GM10248 (cell line): ENCODE results near the gene KCTD3.
A peak's percentile ranks its signal among the peaks of the same experiment; 100 is the strongest.

Experiments
- CTCF ChIA-PET: fragments of 300-600 bp; sonication (Branson Sonifier 250); formaldehyde crosslinking; extraction: SDS; loops from one replicate; lab custom pipeline; 2021; ENCODE audit warnings: antibody characterized with exemption; lab: Yijun Ruan, JAX
- POLR2A ChIA-PET: fragments of 350-650 bp; sonication (Branson Sonifier 250); formaldehyde crosslinking; extraction: SDS; loops from one replicate; lab custom pipeline; 2020; ENCODE audit warnings: antibody characterized with exemption; lab: Yijun Ruan, JAX
- DNase-seq: peaks from one replicate; pipeline ENCODE4 v3.0.0; 2012; ENCODE audit errors: extremely low spot score
- TF ChIP-seq, protein P1 (sequence below): IDR thresholded peaks from 2 replicates; pipeline ENCODE4 v1.5.1; 2012; ENCODE audit warnings: mild to moderate bottlenecking, low read depth; ENCODE audit errors: extremely low read depth, missing control alignments, control extremely low read depth

Gene KCTD3

DNA sequence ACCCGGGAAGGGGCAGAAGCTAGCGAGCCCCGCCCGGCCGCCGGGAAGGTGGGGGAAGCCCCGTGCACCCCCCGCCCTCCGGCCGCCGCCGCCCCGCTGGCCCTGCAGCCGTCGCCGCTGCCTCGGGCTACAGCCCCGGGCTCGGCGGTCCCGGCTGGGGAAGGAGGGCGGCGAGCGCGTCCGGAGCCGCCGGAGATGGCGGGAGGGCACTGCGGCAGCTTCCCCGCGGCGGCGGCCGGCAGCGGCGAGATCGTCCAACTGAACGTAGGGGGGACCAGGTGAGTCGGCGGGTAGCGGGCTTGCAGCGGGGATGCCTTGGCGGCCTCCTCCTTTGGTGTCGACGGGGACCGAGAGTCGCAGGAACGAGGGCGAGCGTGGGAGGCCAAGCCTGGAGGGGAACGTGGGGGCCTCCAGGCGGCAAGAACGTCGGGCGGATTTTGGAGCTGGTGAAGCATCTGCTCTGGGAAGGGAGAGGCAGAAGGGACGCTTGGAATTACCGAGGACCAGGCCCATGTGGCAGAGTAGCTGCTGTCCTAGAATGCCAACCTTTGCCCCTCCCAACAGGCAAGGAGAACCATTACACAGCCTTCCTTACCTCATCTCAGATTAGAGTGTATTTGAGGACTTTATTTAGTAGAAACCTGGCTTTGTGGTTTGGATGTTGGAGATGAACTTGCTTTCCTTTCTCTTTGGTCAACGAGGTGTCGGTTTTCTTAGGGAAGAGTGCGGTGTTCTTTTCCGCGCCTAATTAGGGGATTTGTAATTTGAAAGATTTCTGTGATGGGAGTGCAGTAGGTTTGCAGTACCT is 591 bp downstream of the KCTD3 start:
- CTCF ChIA-PET: interaction anchor here (0.9 to 1.9 kb wide), 5 partner anchors 11 to 41 kb away, joined by 4 to 8 read pairs (median 6); no protein-coding TSS in a partner anchor
- TF ChIP-seq, protein P1, sequence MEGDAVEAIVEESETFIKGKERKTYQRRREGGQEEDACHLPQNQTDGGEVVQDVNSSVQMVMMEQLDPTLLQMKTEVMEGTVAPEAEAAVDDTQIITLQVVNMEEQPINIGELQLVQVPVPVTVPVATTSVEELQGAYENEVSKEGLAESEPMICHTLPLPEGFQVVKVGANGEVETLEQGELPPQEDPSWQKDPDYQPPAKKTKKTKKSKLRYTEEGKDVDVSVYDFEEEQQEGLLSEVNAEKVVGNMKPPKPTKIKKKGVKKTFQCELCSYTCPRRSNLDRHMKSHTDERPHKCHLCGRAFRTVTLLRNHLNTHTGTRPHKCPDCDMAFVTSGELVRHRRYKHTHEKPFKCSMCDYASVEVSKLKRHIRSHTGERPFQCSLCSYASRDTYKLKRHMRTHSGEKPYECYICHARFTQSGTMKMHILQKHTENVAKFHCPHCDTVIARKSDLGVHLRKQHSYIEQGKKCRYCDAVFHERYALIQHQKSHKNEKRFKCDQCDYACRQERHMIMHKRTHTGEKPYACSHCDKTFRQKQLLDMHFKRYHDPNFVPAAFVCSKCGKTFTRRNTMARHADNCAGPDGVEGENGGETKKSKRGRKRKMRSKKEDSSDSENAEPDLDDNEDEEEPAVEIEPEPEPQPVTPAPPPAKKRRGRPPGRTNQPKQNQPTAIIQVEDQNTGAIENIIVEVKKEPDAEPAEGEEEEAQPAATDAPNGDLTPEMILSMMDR: no peak
- POLR2A ChIA-PET: no interaction called here
- peak; percentile 75 for DNase-seq

DNA sequence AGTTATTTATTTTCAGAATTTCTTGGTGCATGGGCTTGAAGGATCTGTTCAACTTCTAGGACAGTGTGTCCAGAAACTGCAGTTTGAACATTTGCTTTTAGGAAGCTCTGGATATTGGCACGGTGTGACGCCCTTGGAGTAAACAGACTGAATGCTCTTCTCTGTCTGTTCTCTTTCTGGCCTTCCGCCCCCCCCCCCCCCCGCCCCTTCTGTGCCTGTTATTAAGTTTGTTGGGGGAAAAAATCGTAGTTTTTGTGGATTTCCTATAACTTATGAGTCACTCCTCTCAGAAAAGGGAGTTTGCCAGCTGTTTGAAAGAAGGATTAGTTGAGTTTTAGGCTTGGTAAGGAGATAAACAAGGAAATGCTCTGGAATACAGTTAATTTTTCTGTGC is 1.2 kb downstream of the KCTD3 start:
- DNase-seq: peak; percentile 33
- TF ChIP-seq, protein P1: no peak
- CTCF ChIA-PET: interaction anchor here (0.9 to 1.9 kb wide), 4 partner anchors 11 to 41 kb away, joined by 4 to 8 read pairs (median 6); no protein-coding TSS in a partner anchor
- POLR2A ChIA-PET: no interaction called here

DNA sequence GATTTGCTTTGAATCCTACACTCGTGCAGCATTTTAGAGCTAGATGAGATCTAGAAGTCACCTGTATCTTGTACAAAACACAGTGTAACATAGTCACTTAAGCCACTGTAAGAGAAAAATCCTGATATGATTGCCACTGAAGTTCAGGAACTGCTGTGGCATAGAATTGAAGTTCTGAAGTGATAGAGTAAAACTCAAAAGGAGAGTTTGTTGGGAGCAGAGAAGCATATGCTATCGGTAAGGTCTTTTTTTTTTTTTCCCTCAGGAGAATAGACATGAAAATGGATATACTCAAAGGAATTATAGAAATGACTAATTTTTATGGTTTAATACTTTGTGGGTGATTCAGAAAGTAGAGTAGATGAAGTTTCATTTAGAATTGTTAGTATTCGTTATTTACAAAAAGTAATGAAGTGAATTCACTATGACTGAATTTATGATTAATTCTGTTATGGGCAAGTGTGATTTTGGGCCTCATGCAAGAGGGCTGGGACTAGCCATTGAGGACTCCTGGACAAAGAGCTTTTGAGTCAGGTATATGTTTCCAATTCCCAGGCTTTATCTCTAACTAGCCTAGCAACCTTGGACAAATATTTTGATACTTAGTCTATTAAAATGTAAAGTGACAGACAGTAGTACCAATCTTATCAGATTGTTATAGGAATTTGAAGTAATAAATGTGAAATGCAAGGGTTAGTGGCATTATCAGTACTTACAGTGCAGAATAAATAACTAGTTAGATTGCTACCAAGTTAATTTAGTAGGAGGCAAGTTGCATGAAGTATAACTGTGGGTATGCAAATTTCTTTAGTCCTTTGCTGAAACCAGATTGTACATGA is 3.1 kb downstream of the KCTD3 start:
- TF ChIP-seq, protein P1: no peak
- no peak for DNase-seq
- POLR2A ChIA-PET: no interaction called here
- CTCF ChIA-PET: no interaction called here

DNA sequence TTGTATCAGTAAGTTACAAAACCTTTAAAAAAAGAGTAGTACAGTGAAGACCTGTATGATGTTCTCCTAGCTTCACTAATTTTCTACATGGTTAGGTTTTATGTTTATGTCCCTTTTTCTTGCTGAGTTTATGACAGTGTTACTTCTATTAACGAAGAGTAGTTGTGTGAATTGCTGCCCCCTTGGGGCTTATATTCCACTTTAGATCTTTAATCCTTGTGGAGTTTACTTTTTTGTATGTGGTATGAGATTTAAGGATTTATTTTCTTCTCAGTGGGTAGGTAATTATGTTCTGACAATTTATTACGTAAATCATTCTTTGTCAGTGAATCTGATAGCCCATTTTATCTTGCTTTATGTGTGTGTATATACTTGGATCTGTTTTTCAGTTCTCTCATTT is 14.8 kb downstream of the KCTD3 start:
- POLR2A ChIA-PET: no interaction called here
- DNase-seq: no peak
- CTCF ChIA-PET: no interaction called here
- TF ChIP-seq, protein P1: no peak

DNA sequence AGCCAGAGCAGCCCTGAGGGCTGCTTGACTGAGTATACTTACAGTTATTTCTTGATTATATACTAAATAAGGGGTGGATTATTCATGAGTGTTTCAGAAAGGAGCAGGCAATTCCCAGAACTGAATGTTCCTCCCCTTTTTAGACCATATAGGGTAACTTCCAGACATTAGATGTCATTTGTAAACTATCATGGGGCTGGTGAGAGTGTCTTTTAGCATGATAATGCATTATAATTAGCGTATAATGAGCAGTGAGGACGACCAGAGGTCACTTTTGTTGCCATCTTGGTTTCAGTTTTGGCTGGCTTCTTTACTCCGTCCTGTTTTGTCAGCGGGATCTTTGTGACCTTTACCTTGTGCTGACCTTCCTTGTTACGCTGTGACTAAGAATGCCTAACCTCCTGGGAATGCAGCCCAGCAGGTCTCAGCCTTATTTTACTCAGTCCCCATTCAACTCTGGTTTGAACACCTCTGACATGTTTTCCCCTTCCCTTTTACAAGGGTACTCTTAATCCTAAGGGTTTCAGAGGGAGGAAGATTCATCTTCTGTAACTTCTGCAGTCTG is 16.2 kb downstream of the KCTD3 start:
- ChIA-PET POLR2A (no interaction called here), CTCF (interaction anchor here (2.6 kb wide), 1 partner anchor 16 kb away, joined by 8 read pairs; the partner anchor contains the start of gene KCTD3)
- DNase-seq: no peak
- TF ChIP-seq, protein P1: no peak

DNA sequence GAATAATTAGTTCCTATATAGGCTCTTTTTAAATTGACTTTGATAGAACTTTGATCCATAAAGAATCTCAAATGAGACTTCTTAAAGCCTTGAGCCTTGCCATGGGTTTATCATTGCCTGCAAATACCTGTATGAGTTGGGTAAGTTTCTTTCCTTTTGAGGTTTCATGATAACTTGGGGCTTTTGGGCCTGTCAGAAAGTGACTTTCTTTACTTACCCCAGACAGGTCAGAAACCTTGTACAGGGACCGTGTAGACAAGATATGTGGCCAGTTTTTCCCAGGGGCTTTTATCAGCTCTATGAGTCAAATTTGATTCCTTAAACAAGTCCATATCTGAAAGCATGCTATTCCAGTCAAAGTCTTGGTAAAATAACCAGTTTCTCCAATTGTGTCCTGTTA is 17.3 kb downstream of the KCTD3 start:
- DNase-seq: no peak
- TF ChIP-seq, protein P1: no peak
- CTCF ChIA-PET: interaction anchor here (2.6 kb wide), 1 partner anchor 17 kb away, joined by 8 read pairs; the partner anchor contains the start of gene KCTD3
- POLR2A ChIA-PET: no interaction called here
